OCI-LY7 (cell line): ENCODE measurements around the gene SLC18A3. TPM values are rescaled to one million over a fixed set of nuclear protein-coding genes. Genes with fewer than 3 reads are reported as not detected.

Experiments
- BruUV-seq: library from RNA; stranded (reverse); fragments of 400-500 nt; replicated peaks from 2 replicates; lab custom pipeline; 2021; lab: Mats Ljungman, UMichigan
- CTCF ChIA-PET: fragments of 300-600 bp; sonication (Branson Sonifier 250); formaldehyde crosslinking; loops from one replicate; lab custom pipeline; 2022; ENCODE audit warnings: antibody characterized with exemption; ENCODE audit not compliant: unreplicated experiment; lab: Charles Lee
- POLR2A ChIA-PET: fragments of 300-600 bp; sonication (Branson Sonifier 250); formaldehyde crosslinking; loops from one replicate; lab custom pipeline; 2022; ENCODE audit warnings: antibody characterized with exemption; lab: Charles Lee
- DNase-seq: peaks from one replicate; pipeline ENCODE4 v3.0.0-alpha.2; 2015; ENCODE audit warnings: low spot score
- H2AFZ ChIP-seq: fragments of 200-600 bp; sonication (generic), shearing (Covaris generic); 2 replicates; pipeline ENCODE4 v1.6.1; 2014; ENCODE audit warnings: mild to moderate bottlenecking, antibody characterized with exemption, low read length, moderate library complexity
- H3K27ac ChIP-seq: fragments of 200-600 bp; sonication (generic); 2 replicates; pipeline ENCODE4 v1.5.1; 2014; ENCODE audit warnings: mixed run types, low read depth, mild to moderate bottlenecking, moderate library complexity, low read length, inconsistent platforms; ENCODE audit not compliant: poor library complexity, severe bottlenecking
- H3K36me3 ChIP-seq: fragments of 200-600 bp; sonication (generic); 2 replicates; pipeline ENCODE4 v1.6.1; 2014; ENCODE audit warnings: mild to moderate bottlenecking, antibody characterized with exemption, low read length, moderate library complexity, mixed read lengths; ENCODE audit not compliant: insufficient read depth
- H3K4me1 ChIP-seq: fragments of 200-600 bp; sonication (generic); 2 replicates; pipeline ENCODE4 v1.5.1; 2014; ENCODE audit warnings: mild to moderate bottlenecking, low read length; ENCODE audit not compliant: insufficient read depth, poor library complexity, severe bottlenecking
- H3K4me2 ChIP-seq: fragments of 200-600 bp; sonication (generic); 2 replicates; pipeline ENCODE4 v1.6.1; 2014; ENCODE audit warnings: mild to moderate bottlenecking, low read length
- H3K4me3 ChIP-seq: fragments of 200-600 bp; sonication (generic); 2 replicates; pipeline ENCODE4 v1.5.1; 2014; ENCODE audit warnings: mild to moderate bottlenecking, low read depth, low read length; ENCODE audit not compliant: poor library complexity, severe bottlenecking
- H3K79me2 ChIP-seq: fragments of 200-600 bp; sonication (generic); 2 replicates; pipeline ENCODE4 v1.6.1; 2016; ENCODE audit warnings: low read depth, mild to moderate bottlenecking, low read length, moderate library complexity, mixed read lengths; ENCODE audit not compliant: insufficient read depth
- H3K9me2 ChIP-seq: fragments of 200-600 bp; sonication (generic); 2 replicates; pipeline ENCODE4 v1.6.1; 2016; ENCODE audit warnings: mild to moderate bottlenecking, low read length, mixed read lengths; ENCODE audit not compliant: insufficient read depth
- H3K9me3 ChIP-seq: fragments of 200-600 bp; sonication (generic); 2 replicates; pipeline ENCODE4 v1.6.1; 2014; ENCODE audit warnings: mild to moderate bottlenecking, mixed run types, low read length, mixed read lengths
- H4K20me1 ChIP-seq: fragments of 200-600 bp; sonication (generic); 2 replicates; pipeline ENCODE4 v1.6.1; 2014; ENCODE audit warnings: mild to moderate bottlenecking, antibody characterized with exemption, low read length, moderate library complexity, mixed read lengths; ENCODE audit not compliant: insufficient read depth
- EZH2phosphoT487 ChIP-seq: fragments of 200-600 bp; sonication (generic); IDR thresholded peaks from 2 replicates; pipeline ENCODE4 v1.6.1; 2018; ENCODE audit warnings: low read depth, borderline replicate concordance, mild to moderate bottlenecking, mixed run types, antibody characterized with exemption, low read length, moderate library complexity, mixed read lengths
- intact Hi-C: fragments of 100-400 bp; cut with micrococcal nuclease; formaldehyde crosslinking; loops from one replicate; pipeline ENCODE4 v1.10.0; 2022; ENCODE audit not compliant: unreplicated experiment
- total RNA-seq, 2 experiments: library from RNA; depleted of rRNA in 1 of 2; stranded (reverse); fragments of >200 nt in 1 of 2; shearing (Covaris generic) in 1 of 2; gene quantifications; 2 replicates each; pipeline ENCODE4 v1.2.3, GENCODE V29; 2014 to 2022
- TF ChIP-seq, protein P1 (sequence below): fragments of 200-600 bp; sonication (generic); conservative IDR thresholded peaks from 2 replicates; pipeline ENCODE4 v1.5.1; 2014; ENCODE audit warnings: mild to moderate bottlenecking, antibody characterized with exemption, low read length, moderate library complexity, mixed read lengths

The SLC18A3 gene
- total RNA-seq, 2 experiments from 2014 or later = not detected

DNA sequence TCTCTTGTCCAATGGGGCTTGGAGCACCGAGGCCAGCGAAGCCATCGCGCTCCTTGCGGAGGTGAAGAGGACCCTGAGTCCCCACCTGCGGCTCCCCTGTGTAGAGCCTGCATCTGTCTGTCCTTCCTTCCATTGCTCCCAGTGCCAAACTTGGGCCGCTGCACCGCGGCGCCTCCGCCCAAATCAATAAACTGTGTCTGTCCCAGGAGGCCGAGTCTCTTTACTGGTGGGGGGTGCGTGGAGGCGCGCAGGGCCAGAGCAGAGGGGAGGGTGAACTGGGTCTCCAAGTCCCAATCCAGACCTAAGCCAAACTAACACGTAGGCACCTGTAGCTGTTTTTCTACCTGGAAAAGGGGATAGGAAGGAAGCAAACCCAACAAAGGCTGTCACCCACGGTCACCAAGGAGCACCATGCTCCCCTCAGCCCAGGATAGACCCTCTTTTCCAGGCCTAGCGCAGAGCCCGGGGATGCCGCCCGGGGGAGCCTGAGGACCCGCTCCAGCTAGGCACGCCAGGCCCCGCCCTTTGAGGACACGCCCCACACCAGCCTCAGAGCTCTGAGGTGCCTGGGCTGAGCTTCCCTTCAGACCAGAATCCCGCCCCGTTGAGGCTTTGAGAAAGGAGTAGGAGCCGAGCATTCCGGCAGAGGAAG, 2.5 kb downstream of the SLC18A3 start:
- Histone ChIP-seq H3K4me3 (no peak overlapping the region), H3K79me2 (no peaks in the 10 kb centered on the region), H4K20me1 (no peaks in the 10 kb centered on the region), H3K9me2 (no peaks in the 10 kb centered on the region), H3K36me3 (no peaks in the 10 kb centered on the region), H3K27ac (no peak overlapping the region), H2AFZ (no peak overlapping the region), H3K4me1 (no peaks in the 10 kb centered on the region), H3K9me3 (no peaks in the 10 kb centered on the region), H3K4me2 (no peak overlapping the region)
- no TSS peak for BruUV-seq
- TF ChIP-seq, protein P1, sequence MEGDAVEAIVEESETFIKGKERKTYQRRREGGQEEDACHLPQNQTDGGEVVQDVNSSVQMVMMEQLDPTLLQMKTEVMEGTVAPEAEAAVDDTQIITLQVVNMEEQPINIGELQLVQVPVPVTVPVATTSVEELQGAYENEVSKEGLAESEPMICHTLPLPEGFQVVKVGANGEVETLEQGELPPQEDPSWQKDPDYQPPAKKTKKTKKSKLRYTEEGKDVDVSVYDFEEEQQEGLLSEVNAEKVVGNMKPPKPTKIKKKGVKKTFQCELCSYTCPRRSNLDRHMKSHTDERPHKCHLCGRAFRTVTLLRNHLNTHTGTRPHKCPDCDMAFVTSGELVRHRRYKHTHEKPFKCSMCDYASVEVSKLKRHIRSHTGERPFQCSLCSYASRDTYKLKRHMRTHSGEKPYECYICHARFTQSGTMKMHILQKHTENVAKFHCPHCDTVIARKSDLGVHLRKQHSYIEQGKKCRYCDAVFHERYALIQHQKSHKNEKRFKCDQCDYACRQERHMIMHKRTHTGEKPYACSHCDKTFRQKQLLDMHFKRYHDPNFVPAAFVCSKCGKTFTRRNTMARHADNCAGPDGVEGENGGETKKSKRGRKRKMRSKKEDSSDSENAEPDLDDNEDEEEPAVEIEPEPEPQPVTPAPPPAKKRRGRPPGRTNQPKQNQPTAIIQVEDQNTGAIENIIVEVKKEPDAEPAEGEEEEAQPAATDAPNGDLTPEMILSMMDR = no peak
- TF ChIP-seq EZH2phosphoT487 = no peak
- no peak for DNase-seq
- ChIA-PET POLR2A (no interaction called here), CTCF (no interaction called here)
- intact Hi-C loops = no loop called here

GRCh38 chr10:49613165-49613881, 3.2 kb downstream of the SLC18A3 start:
- Histone ChIP-seq H3K4me2 (no peak overlapping the region), H3K9me2 (no peaks in the 10 kb centered on the region), H3K36me3 (no peaks in the 10 kb centered on the region), H4K20me1 (no peaks in the 10 kb centered on the region), H3K9me3 (no peaks in the 10 kb centered on the region), H3K27ac (no peak overlapping the region), H3K79me2 (no peaks in the 10 kb centered on the region), H3K4me1 (no peaks in the 10 kb centered on the region), H3K4me3 (no peak overlapping the region), H2AFZ (no peak overlapping the region)
- intact Hi-C loops = no loop called here
- ChIA-PET CTCF (no interaction called here), POLR2A (interaction anchor here (0.6 kb wide), 1 partner anchor 13 kb away, joined by 3 read pairs; no protein-coding TSS in a partner anchor)
- BruUV-seq = no TSS peak
- DNase-seq = no peak
- TF ChIP-seq, protein P1 = no peak
- no peak for TF ChIP-seq EZH2phosphoT487

GRCh38 chr10:49613882-49614241, 3.8 kb downstream of the SLC18A3 start, which contains the start of gene CHAT:
CHAT (plus strand) TSS chr10:49614037; CDS start chr10:49614190, 153 bp downstream.
- intact Hi-C loops = no loop called here

More at GRCh38 chr10:49613882-49614241, 3.8 kb downstream of the SLC18A3 start, which contains the start of gene CHAT:
- no peak within 1 kb of the TSS for H2AFZ ChIP-seq
- no peak within 1 kb of the TSS for H3K27ac ChIP-seq
- no peaks in the 10 kb centered on the region for H3K9me3 ChIP-seq
- no peak for DNase-seq
- POLR2A ChIA-PET = interaction anchor here (0.6 kb wide), 1 partner anchor 13 kb away, joined by 3 read pairs; no protein-coding TSS in a partner anchor
- H3K4me1 ChIP-seq = no peaks in the 10 kb centered on the region
- BruUV-seq = no TSS peak
- no peaks in the 10 kb centered on the region for H4K20me1 ChIP-seq
- H3K36me3 ChIP-seq = no peaks in the 10 kb centered on the region
- no peak within 1 kb of the TSS for H3K4me3 ChIP-seq
- H3K4me2 ChIP-seq = no peak within 1 kb of the TSS
- TF ChIP-seq EZH2phosphoT487 = no peak
- TF ChIP-seq, protein P1 = no peak
- CTCF ChIA-PET = no interaction called here
- no peaks in the 10 kb centered on the region for H3K9me2 ChIP-seq
- H3K79me2 ChIP-seq = no peaks in the 10 kb centered on the region
